ENCODE data around the gene BUD31. TPM values are rescaled to one million over a fixed set of nuclear protein-coding genes. Genes with fewer than 3 reads are reported as not detected.
A peak's percentile ranks its signal among the peaks of the same experiment; 100 is the strongest.

BUD31 gene
- polyA plus RNA-seq, 6 donors from 2014 or later = 129 to 201 (median 182) TPM

DNA sequence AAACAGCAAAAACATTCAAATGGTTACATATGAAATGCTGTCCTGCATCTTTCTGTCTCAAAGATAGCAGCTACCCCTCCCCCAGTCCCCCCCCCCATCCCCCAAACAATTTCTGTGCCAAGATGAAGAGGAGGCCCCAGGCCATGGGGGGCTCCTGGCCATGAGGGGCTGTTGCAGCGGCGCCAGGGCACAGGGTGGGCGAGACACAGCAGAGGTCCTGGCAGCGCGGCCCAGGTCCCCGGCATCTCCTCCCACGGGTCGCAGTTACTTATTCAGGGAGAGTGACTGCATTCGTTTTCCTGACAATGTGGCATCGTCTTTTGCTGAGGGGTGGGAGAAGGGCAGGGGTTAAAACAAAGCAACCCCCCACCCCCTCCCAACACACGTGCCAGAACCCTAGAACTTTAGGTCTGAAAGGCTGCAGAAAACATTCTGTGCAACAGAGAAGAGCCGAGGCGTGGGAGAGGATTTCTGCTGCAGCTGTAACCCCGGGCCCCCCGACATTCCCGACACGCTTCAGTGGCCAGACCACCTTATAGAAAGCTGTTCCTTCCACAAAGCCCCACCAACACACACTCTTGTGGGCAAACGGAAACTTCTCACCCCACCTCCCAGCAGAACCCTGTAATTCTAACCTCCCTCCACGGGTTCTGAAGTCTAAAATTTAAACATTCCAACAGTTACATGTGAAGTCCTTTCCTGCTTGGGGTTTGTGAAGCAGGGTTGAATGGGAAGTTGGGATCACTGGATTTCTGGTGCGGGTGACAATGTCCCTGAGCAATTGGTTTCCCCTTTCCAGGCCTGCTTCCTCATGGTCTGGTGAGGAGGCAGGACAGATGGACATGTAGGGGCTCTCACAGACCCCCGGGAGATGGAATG lies 12.1 kb upstream of the BUD31 start:
- H3K9me3 Mint-ChIP-seq = no peaks in the 10 kb centered on the region
- H3K36me3 Mint-ChIP-seq = peaks cover 0 to 19% of the 10 kb centered on the region in 2 donors
- DNase-seq (no peak), ATAC-seq (ENCODE audit: low read depth in 2 of 2) (no peak)
- H3K4me1 Mint-ChIP-seq = peaks cover 29 to 42% (median 35%) of the 10 kb centered on the region in 3 donors
- peak overlapping the region in 1 of 8 donors; percentile 9 for H3K4me3 Mint-ChIP-seq
- H3K27ac Mint-ChIP-seq = peak overlapping the region in 5 of 6 donors; percentile 18 to 84 (median 37)
- no peaks in the 10 kb centered on the region for H3K27me3 Mint-ChIP-seq

DNA sequence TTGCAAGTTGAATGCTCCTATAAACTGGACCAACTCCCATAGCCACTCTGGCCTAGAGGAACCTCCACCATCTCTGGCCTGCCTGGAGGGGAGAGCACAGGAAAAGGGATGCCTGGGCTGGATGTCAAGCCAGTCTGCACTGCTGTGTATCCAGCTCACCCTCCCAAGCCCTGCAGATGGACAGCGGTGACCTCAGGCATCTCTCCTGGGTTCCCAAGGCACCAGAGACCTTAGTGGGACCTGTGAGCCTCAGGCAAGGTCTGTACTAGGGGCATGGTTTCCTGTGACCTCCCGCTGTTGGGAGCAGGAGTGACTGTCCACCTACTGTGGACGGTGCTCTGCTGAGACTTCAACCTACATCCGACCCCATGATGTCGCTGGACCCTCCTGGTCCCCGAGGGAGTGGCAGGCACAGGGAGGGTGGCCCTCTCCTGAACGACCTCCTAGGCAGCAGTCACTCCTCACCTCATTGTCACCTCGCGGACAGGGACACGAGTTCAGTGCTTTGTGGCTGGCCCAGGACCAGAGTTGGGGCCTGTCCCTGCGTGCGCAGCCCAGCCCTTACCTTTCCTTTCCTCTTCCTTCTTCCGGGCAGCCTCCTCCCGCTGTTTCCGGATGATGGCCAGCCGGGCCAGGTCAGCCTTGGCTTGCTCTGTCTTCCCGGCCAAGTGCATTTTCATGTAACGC lies 11.3 kb upstream of the BUD31 start:
- Mint-ChIP-seq H3K4me3 (no peak overlapping the region), H3K36me3 (peaks cover 0 to 19% of the 10 kb centered on the region in 2 donors), H3K4me1 (peaks cover 29 to 41% (median 30%) of the 10 kb centered on the region in 3 donors), H3K27me3 (no peaks in the 10 kb centered on the region), H3K9me3 (no peaks in the 10 kb centered on the region), H3K27ac (peak overlapping the region in 4 of 6 donors; percentile 36 to 92 (median 58))
- no peak for ATAC-seq (ENCODE audit: low read depth in 2 of 2)
- no peak for DNase-seq

DNA sequence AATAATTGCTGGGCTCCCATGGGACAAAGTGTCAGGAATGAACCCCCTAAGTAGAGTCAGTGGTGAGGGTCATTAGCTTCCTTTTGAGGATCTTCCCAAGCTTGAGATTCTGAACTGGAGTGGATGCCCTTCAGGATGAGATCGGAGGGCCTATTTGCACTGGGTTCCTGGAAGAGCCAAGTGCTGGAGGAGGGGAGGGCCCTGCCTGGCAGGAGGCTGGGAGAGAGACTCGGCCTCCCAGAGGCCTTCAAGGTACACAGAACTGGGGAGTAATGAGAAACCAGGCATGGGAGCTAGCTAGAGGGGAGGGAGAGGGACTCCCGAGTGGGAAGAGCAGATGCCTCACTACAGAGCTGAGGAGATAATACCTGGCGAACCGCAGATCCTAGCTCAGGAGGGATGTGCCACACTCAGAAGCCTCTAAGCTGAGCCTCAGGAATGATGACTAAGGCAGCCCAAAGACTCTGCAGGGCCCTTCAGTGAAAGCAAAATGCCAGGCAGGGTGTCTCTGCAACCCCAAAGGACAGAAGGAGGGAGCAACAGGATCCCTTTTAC lies 9.8 kb upstream of the BUD31 start:
- peaks cover 24 to 38% (median 30%) of the 10 kb centered on the region in 3 donors for H3K4me1 Mint-ChIP-seq
- no peak overlapping the region for H3K4me3 Mint-ChIP-seq
- no peaks in the 10 kb centered on the region for H3K9me3 Mint-ChIP-seq
- H3K27me3 Mint-ChIP-seq = no peaks in the 10 kb centered on the region
- DNase-seq (no peak), ATAC-seq (ENCODE audit: low read depth in 2 of 2) (no peak)
- peak overlapping the region in 5 of 6 donors; percentile 11 to 92 (median 59) for H3K27ac Mint-ChIP-seq
- H3K36me3 Mint-ChIP-seq = peaks cover 5 to 31% of the 10 kb centered on the region in 2 donors

DNA sequence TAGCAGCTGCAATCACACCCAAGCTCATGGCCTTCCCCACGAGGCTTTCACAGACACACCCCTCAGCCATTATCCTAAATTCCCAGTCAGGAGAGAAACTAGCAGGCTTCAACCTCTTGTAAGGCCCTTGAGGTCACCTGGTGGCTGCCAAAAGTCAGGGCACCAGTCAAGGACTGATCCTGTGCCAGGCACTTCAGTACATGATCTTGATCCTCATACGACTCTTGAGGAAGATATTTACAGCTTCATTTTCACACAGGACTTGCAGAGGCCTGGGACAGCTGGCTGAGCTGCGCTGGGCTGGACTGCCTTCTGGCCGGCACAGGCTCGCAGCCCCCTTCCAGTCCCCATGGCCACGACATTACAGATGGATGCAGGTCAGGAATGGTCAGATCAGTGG lies 9.2 kb upstream of the BUD31 start:
- H3K36me3 Mint-ChIP-seq = peaks cover 5 to 31% of the 10 kb centered on the region in 2 donors
- H3K4me1 Mint-ChIP-seq = peaks cover 25 to 40% (median 32%) of the 10 kb centered on the region in 3 donors
- H3K27ac Mint-ChIP-seq = peak overlapping the region in 1 of 6 donors; percentile 74

DNA sequence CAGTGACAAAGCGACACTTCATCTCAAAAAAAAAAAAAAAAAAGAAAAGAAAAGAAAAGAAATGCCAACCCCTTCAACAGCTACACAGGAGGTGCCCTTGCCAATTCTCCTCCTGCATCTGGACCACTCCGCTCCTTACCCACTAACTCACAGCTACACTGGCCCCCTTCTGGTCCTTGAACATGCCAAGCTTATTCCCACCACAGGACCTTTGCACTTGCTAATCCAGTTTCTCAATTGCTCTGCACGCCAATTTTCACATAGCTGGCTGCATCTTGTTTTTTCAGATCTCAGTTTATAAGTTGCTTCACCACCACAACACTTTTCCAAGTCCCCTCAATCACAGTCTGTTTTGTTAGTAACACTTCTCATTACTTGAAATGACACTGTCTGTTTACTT lies 5.9 kb upstream of the BUD31 start:
- Mint-ChIP-seq H3K27ac (peak overlapping the region in 4 of 6 donors; percentile 21 to 93 (median 76)), H3K4me1 (peaks cover 43 to 56% (median 44%) of the 10 kb centered on the region in 3 donors), H3K36me3 (peaks cover 5 to 27% of the 10 kb centered on the region in 2 donors), H3K9me3 (no peaks in the 10 kb centered on the region), H3K4me3 (peak overlapping the region in 1 of 8 donors; percentile 57), H3K27me3 (no peaks in the 10 kb centered on the region)
- ATAC-seq (ENCODE audit: low read depth in 2 of 2) = no peak
- DNase-seq = no peak

More for the DNA sequence above, 9.2 kb upstream of the BUD31 start:
- no peak overlapping the region for H3K4me3 Mint-ChIP-seq
- ATAC-seq (ENCODE audit: low read depth in 2 of 2) = no peak
- no peak for DNase-seq
- no peaks in the 10 kb centered on the region for H3K9me3 Mint-ChIP-seq
- H3K27me3 Mint-ChIP-seq = no peaks in the 10 kb centered on the region

DNA sequence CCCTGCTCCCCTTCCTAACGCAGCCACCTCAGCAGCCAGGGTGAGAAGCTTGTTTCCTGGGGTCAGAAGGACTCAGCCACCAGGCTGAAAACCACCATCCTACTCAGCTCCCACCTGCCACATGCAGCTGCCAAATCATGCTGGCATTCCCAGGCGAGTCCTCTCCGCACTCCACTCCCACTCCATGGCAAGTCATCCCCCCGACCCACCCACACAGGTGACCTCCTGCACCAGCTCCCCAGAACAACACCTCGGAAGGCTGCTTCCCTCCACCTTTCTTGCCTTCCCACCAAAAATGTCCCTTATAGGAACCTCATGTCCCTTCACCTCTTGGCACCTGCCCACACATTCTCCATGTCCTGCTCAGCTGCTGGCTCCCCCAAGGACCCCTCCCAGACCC lies 5.0 kb upstream of the BUD31 start:
- Mint-ChIP-seq H3K4me1 (peaks cover 39 to 51% (median 40%) of the 10 kb centered on the region in 3 donors), H3K27me3 (no peaks in the 10 kb centered on the region), H3K9me3 (no peaks in the 10 kb centered on the region), H3K36me3 (peaks cover 5 to 20% of the 10 kb centered on the region in 2 donors), H3K27ac (peak overlapping the region in 4 of 6 donors; percentile 67 to 93 (median 89)), H3K4me3 (peak overlapping the region in 1 of 8 donors; percentile 12)
- DNase-seq (no peak), ATAC-seq (ENCODE audit: low read depth in 2 of 2) (no peak)

DNA sequence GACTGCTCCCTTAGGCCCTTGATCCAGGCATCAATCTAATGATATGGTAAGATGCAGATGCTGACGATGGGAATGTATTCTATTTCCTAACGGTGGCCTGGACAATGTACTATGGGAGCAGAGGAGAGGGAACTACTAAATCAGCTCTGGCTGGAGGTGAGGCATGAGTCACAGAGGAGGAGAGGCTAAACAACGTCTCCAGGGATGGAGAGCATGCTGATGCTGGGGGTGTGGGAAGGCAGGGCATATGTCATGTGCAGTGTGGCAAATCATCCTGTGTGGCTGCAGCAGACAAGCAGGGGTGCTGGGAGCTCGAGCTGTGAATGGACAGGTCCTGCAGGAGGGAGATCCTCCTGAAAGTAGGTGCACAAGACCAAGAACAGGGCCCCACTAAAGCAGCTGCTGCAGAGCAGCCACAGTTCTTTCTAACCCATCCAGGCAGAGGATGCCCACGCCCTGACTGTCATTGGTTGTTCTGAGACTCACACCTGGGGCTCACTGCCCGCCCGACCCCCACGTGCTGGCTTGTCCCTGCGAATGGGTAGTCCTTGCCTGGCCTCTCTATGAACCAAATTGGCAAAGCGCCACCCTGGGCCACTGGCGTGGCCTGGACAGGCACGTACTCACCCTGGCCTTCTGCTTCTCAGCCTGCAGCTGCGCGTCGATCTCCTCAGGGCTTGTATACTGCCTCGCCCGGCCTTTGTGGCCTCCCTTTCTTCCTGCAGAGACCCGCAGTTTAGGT lies 4.4 kb upstream of the BUD31 start:
- no peaks in the 10 kb centered on the region for H3K27me3 Mint-ChIP-seq
- peaks cover 10 to 20% of the 10 kb centered on the region in 2 donors for H3K36me3 Mint-ChIP-seq
- H3K27ac Mint-ChIP-seq = peak overlapping the region in 4 of 6 donors; percentile 67 to 91 (median 85)
- H3K4me3 Mint-ChIP-seq = no peak overlapping the region
- DNase-seq = no peak
- peaks cover 40 to 51% (median 45%) of the 10 kb centered on the region in 3 donors for H3K4me1 Mint-ChIP-seq
- no peak for ATAC-seq (ENCODE audit: low read depth in 2 of 2)
- no peaks in the 10 kb centered on the region for H3K9me3 Mint-ChIP-seq

DNA sequence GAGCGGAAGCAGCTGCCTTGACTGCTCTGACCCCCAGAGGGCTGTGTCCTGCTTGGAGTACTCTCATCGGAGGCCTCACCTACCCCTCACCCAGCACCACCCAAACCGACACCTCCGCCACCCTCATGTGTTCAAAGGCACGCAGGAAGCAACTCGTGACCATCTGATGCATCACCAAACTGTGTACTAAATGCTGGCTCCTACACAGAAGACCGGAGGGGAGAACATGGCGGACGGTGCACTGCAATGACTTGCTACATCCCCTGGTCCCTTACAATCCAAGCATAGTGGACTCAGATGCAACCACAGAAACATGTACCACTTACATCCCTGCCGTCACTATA lies 3.8 kb upstream of the BUD31 start:
- H3K4me1 Mint-ChIP-seq = peaks cover 44 to 51% (median 48%) of the 10 kb centered on the region in 3 donors
- H3K27me3 Mint-ChIP-seq = no peaks in the 10 kb centered on the region
- DNase-seq = no peak
- peaks cover 10 to 20% of the 10 kb centered on the region in 2 donors for H3K36me3 Mint-ChIP-seq
- ATAC-seq (ENCODE audit: low read depth in 2 of 2) = no peak
- H3K9me3 Mint-ChIP-seq = no peaks in the 10 kb centered on the region
- H3K27ac Mint-ChIP-seq = peak overlapping the region in 1 of 6 donors; percentile 80
- no peak overlapping the region for H3K4me3 Mint-ChIP-seq

DNA sequence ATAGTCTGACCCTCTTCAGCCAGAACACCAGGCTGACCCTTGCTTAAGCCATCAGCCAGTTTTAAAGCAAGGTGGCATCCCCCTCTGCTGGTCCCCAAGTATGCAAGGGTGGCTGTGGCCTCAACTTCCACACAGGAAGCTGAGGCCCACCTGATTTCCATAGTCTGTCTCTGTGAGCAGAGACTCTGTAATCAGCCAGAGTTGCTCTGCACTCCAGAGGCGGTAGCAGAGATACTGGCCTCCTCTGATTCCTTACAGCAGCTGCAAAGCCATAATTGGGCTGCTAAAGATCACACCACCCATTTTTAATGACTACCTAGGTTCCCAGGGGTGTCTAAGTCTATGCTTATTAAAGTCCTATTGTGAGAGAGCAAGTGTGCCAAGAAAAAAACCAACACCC lies 2.2 kb upstream of the BUD31 start:
- H3K9me3 Mint-ChIP-seq = no peaks in the 10 kb centered on the region
- peaks cover 10 to 20% of the 10 kb centered on the region in 2 donors for H3K36me3 Mint-ChIP-seq
- DNase-seq (no peak), ATAC-seq (ENCODE audit: low read depth in 2 of 2) (no peak)
- peak overlapping the region in 7 of 8 donors; percentile 10 to 100 (median 95) for H3K4me3 Mint-ChIP-seq
- peak overlapping the region in 4 of 6 donors; percentile 57 to 96 (median 70) for H3K27ac Mint-ChIP-seq
- H3K27me3 Mint-ChIP-seq = no peaks in the 10 kb centered on the region
- peaks cover 47 to 59% (median 47%) of the 10 kb centered on the region in 3 donors for H3K4me1 Mint-ChIP-seq

DNA sequence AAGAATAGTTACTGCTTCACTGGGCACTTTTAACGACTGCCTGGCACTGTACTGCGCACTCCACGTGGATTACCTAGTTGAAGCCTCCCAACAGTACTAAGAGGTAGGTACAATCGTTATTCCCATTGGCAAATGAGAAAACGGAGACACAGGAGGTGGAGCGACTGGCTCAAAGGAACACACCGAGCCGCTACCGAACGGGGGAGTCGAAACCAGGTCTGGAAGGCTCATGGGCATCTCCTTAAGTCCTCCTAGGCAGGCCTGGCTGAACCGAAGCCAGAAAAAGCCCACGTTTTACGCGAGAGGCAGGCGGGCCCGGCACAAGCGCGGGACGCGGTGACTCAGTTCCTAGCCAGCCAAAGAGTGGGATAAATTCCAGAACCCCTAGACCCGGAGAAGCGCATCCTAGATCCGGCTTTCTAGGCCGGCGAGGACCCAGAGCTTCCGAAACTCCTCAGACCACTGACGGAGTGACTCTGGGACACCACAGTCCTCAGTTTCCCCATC lies 844 bp upstream of the BUD31 start:
- H3K4me3 Mint-ChIP-seq = peak overlapping the region; percentile 95 to 100 (median 98)
- no peaks in the 10 kb centered on the region for H3K27me3 Mint-ChIP-seq
- H3K4me1 Mint-ChIP-seq = peaks cover 45 to 61% (median 46%) of the 10 kb centered on the region in 3 donors
- H3K36me3 Mint-ChIP-seq = peaks cover 9 to 16% of the 10 kb centered on the region in 2 donors
- DNase-seq (no peak), ATAC-seq (ENCODE audit: low read depth in 2 of 2) (no peak)
- H3K9me3 Mint-ChIP-seq = no peaks in the 10 kb centered on the region
- H3K27ac Mint-ChIP-seq = peak overlapping the region; percentile 94 to 100 (median 98)

DNA sequence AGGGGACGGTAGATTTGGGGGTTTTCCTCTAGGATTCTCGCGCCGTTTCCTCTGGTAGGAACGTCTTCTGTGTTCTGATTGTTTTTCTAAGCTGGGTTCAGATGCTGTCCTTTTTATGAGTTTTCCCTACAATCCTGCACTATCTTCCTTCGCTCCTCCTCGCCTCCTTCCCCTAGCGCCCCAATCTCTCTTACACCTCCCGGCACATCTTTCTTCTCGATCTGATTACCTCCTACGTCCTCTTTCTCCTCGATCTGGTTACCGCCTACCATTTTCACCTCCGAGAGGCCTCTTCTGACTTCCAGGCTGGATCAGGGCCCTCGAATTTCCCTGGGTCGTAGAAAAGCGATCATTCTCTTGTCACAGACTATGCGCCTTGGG lies 413 bp downstream of the BUD31 start:
- Mint-ChIP-seq H3K4me1 (peaks cover 33 to 52% (median 34%) of the 10 kb centered on the region in 3 donors), H3K36me3 (peaks cover 5 to 8% of the 10 kb centered on the region in 2 donors), H3K27ac (peak overlapping the region; percentile 96 to 100 (median 100)), H3K4me3 (peak overlapping the region; percentile 95 to 100 (median 98)), H3K27me3 (no peaks in the 10 kb centered on the region), H3K9me3 (no peaks in the 10 kb centered on the region)
- no peak for DNase-seq
- peak; percentile 8 to 19 for ATAC-seq (ENCODE audit: low read depth in 2 of 2)

DNA sequence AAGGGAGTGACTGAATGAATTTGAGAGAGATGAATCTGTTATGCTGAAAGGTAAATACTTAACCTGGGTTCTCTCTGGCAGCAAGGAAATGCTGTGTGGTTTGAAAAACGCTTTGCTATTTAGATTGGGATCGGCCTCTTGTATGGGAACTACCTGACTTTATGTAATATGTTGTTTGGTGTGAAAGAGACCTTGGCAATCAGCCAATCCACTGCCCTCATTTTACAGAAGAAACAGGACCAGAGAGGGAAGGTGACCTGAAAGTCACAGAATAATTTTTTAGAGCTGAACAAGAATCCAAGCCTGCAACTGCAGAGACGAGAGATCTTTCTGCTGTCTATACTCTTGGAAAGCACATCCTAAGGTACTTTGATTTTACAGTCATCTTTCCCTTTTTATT lies 1.0 kb downstream of the BUD31 start:
- Mint-ChIP-seq H3K4me3 (peak overlapping the region; percentile 95 to 100 (median 98)), H3K4me1 (peaks cover 27 to 48% (median 33%) of the 10 kb centered on the region in 3 donors), H3K27ac (peak overlapping the region in 3 of 6 donors; percentile 64 to 100 (median 96)), H3K27me3 (no peaks in the 10 kb centered on the region), H3K9me3 (no peaks in the 10 kb centered on the region), H3K36me3 (peaks cover 5 to 12% of the 10 kb centered on the region in 2 donors)
- DNase-seq (no peak), ATAC-seq (ENCODE audit: low read depth in 2 of 2) (no peak)

Measured in naive B cell (primary cell).